ENCODE results near the gene OR6C2. TPM values are rescaled to one million over a fixed set of nuclear protein-coding genes. Genes with fewer than 3 reads are reported as not detected.
"Not testable (repeated sequence)": the region's sequence is repeated elsewhere in the genome, so short reads cannot be mapped to it uniquely, and the experiment has no call there.

The OR6C2 gene
- not detected for total RNA-seq

DNA sequence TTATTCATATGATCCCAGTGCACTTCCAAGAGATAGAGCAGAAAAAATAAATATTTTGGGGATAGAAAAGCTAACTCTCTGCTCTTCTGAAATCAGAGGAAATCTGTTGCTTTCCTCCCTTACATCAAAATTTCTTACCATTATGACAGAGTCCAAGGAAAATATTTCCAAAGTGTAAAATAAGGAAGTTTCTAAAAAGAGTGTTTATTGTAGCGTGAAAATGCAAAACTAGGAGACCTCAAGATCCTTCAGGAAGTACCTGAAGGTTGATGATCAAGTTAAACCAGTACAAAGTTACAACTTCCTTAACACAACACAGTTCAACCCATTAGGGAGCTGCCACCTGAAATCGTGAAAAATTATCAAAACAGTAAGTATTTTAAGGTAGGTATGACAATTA is at the start of gene OR6C2:
TSS of gene OR6C2 (plus strand) at position 301 of the 400 bp plus-strand sequence. CDS start 8,138 bp downstream, outside the sequence.
- WGBS, 2 donors = 60 to 61% methylated on average over 2 of the region's 2 CpGs
- TF ChIP-seq POLR2A (IDR thresholded peaks at IDR 0.05) (no peak), EP300 (IDR thresholded peaks at IDR 0.05) (no peak)
- TF ChIP-seq, protein P1, sequence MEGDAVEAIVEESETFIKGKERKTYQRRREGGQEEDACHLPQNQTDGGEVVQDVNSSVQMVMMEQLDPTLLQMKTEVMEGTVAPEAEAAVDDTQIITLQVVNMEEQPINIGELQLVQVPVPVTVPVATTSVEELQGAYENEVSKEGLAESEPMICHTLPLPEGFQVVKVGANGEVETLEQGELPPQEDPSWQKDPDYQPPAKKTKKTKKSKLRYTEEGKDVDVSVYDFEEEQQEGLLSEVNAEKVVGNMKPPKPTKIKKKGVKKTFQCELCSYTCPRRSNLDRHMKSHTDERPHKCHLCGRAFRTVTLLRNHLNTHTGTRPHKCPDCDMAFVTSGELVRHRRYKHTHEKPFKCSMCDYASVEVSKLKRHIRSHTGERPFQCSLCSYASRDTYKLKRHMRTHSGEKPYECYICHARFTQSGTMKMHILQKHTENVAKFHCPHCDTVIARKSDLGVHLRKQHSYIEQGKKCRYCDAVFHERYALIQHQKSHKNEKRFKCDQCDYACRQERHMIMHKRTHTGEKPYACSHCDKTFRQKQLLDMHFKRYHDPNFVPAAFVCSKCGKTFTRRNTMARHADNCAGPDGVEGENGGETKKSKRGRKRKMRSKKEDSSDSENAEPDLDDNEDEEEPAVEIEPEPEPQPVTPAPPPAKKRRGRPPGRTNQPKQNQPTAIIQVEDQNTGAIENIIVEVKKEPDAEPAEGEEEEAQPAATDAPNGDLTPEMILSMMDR (IDR thresholded peaks at IDR 0.05) = no peak

DNA sequence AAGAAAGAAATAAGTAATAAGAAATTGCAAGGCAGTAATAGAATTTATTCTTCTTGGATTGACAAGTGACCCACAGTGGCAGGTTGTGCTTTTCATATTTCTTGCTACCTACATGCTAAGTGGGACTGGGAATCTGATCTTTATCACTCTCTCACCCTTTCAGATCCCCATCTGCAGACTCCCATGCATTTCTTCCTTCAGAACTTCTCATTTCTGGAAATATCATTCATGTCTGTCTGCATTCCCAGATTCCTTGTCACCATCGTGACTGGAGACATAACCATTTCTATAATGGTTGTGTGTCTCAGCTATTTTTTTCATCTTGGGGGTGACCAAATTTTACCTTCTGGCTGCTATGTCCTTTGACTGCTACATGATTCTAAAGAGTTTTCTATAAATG is 47.5 kb upstream of the OR6C2 start:
- TF ChIP-seq, protein P1 (IDR thresholded peaks at IDR 0.05) = no peak
- TF ChIP-seq POLR2A (IDR thresholded peaks at IDR 0.05) = no peak
- TF ChIP-seq EP300 (IDR thresholded peaks at IDR 0.05) = no peak
- H3K9me3 ChIP-seq = no peaks in the 10 kb centered on the region
- 53 to 58% methylated on average over 1 of the region's 1 CpG for whole genome bisulfite sequencing, 2 donors
- H3K36me3 ChIP-seq = no peaks in the 10 kb centered on the region
- no peaks in the 10 kb centered on the region for H3K27me3 ChIP-seq
- H3K4me1 ChIP-seq = no peaks in the 10 kb centered on the region
- H3K4me3 ChIP-seq = no peak overlapping the region
- no peak for DNase-seq (ENCODE audit: low spot score in 2 of 2)
- no peak overlapping the region for H3K27ac ChIP-seq

More for the DNA sequence above, at the start of gene OR6C2:
- Histone ChIP-seq H3K27ac (no peak within 1 kb of the TSS), H3K4me1 (no peaks in the 10 kb centered on the region), H3K27me3 (no peaks in the 10 kb centered on the region), H3K4me3 (no peak within 1 kb of the TSS), H3K36me3 (no peaks in the 10 kb centered on the region), H3K9me3 (peaks cover 0 to 7% (median 0%) of the 10 kb centered on the region in 4 donors)
- no peak for DNase-seq (ENCODE audit: low spot score in 2 of 2)

DNA sequence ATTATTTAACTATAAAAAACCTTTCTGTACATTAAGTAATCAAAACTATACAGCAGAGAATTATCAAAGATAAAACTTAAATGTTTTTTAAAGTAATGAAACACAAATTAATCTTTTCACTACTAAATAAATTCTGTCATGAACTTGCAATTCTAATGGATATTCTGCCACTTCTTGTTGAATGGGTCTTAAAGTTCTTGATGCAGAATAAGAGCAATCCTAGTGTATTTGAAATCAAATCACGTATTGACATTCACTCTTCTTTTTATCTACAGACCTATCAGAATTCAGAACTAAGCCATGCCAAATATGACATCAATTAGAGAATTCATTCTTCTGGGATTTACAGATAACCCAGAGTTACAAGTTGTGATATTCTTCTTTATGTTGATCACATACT is 43.6 kb upstream of the OR6C2 start, which contains the start of gene OR6C65:
TSS of gene OR6C65 (plus strand) at position 301 of the 400 bp plus-strand sequence. CDS start at position 301, 0 bp downstream.
- DNase-seq (ENCODE audit: low spot score in 2 of 2) = no peak
- no peak for TF ChIP-seq POLR2A (IDR thresholded peaks at IDR 0.05)
- no peak for TF ChIP-seq EP300 (IDR thresholded peaks at IDR 0.05)
- TF ChIP-seq, protein P1 (IDR thresholded peaks at IDR 0.05) = no peak
- H3K9me3 ChIP-seq = no peaks in the 10 kb centered on the region
- no peak within 1 kb of the TSS for H3K4me3 ChIP-seq
- WGBS, 2 donors = 90 to 92% methylated on average over 1 of the region's 1 CpG
- no peak within 1 kb of the TSS for H3K27ac ChIP-seq
- H3K36me3 ChIP-seq = no peaks in the 10 kb centered on the region
- H3K27me3 ChIP-seq = no peaks in the 10 kb centered on the region
- no peaks in the 10 kb centered on the region for H3K4me1 ChIP-seq

DNA sequence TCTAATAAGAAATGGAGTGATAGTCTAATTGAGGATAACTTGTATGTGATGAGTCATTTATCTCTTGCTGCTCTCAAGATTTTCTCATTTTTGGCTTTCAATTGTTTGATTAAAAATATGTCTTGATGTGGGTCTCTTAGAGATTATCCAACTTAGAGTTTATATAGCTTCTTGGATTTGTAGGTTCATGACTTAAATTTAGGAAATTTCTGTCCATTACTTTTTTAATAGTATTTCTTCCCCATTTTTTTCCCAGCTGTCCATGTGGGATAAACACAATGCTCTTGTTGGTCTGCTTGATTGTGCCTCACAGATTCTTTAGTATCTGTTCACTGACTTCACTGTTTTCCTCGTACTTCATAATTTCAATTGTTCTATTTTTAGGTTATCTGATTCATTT is 36.0 kb upstream of the OR6C2 start:
- no peak for DNase-seq (ENCODE audit: low spot score in 2 of 2)
- WGBS, 2 donors = 50 to 53% methylated on average over 1 of the region's 1 CpG
- no peak overlapping the region for H3K27ac ChIP-seq
- H3K36me3 ChIP-seq = no peaks in the 10 kb centered on the region
- H3K4me1 ChIP-seq = no peaks in the 10 kb centered on the region
- TF ChIP-seq, protein P1 (IDR thresholded peaks at IDR 0.05) = no peak
- TF ChIP-seq POLR2A (IDR thresholded peaks at IDR 0.05) (no peak), EP300 (IDR thresholded peaks at IDR 0.05) (no peak)
- peaks cover 0 to 10% (median 0%) of the 10 kb centered on the region in 4 donors for H3K9me3 ChIP-seq
- no peaks in the 10 kb centered on the region for H3K27me3 ChIP-seq
- no peak overlapping the region for H3K4me3 ChIP-seq

DNA sequence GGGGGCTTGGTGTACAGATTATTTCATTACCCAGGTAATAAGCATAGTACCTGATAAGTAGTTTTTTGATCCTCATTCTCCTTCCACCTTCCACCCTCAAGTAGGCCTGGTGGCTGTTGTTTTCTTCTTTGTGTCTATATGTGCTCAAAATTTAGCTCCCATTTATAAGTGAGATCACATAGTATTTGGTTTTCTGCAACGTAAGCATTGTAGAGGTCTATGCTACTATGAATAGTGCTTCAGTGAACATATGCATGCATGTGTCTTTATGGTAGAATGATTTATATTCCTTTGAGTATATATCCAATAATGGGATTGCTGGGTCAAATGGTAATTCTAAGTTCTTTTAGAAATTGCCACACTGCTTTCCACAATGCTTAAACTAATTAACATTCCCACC is 34.7 kb upstream of the OR6C2 start:
- not testable (repeated sequence) for H3K4me1 ChIP-seq; H3K4me3 ChIP-seq; H3K36me3 ChIP-seq; H3K27ac ChIP-seq; DNase-seq (ENCODE audit: low spot score in 2 of 2); H3K27me3 ChIP-seq; H3K9me3 ChIP-seq
- WGBS, 2 donors = 88 to 94% methylated on average over 1 of the region's 1 CpG

DNA sequence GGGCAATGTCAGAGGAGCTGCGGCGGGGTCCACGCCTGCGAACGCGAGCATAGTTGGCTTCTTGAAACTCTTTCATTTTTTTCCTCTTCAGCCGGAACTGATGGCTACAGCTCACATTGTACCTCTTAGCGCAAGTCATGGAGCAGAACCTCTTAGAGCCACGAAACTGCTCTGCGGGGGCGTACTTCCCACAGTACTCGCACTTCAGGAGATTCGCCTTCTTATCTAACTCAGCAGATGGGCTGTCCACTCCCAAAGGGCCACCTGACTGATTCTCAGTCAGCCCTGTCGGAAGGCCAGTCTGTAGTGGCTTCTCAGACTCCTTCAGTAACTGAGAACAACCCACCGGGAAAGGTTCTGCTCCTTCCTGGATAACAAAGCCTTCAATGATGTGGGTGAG is 31.7 kb upstream of the OR6C2 start:
- not testable (repeated sequence) for H3K27ac ChIP-seq; H3K4me1 ChIP-seq; H3K36me3 ChIP-seq; H3K27me3 ChIP-seq; DNase-seq (ENCODE audit: low spot score in 2 of 2); H3K9me3 ChIP-seq; H3K4me3 ChIP-seq
- 95 to 97% methylated on average over 15 of the region's 15 CpGs for WGBS, 2 donors

DNA sequence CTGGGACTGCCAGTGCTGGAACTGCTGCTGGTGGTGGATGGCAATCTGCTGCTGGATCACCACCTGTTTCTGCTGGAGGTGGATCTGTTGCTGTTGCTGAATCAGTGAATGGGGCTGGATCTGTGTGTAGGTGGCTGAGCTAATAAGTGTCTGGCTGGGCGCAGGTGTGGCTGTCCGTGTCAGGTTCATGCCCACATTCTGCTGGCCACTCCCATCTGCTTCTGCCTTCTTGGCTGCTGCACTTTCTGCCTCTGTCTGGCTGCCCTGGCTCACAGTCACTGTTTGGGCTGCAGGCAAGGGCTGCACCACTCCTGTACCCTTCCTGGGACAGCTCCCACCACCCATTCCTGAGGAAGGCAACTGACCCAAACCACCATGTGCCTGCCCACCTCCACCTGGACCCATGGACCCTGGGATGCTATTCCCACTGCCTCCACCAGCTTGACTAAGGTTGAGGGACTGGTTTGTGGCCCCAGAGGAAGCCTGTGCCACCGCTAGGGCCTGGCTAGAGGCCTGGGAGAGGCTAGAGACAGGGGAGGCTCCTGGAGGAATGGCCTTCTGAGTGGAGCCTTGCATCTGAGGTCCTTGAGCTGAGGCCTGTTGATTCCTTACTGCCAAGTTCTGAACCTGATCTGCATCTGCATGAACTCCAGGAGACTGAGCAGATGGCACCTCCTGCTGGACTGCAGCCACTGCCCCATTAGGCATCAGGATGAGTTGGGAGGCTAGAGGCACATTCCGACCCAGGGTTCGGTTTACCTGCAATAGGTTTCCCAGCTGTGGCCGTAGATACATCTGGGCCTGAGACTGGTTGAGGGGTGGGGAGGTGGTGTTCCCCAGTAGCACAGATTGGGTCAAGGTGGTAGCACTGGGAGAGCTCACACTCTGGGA is 30.1 kb upstream of the OR6C2 start:
- not testable (repeated sequence) for H3K27ac ChIP-seq; H3K4me3 ChIP-seq; H3K36me3 ChIP-seq; DNase-seq (ENCODE audit: low spot score in 2 of 2); H3K4me1 ChIP-seq; H3K9me3 ChIP-seq; H3K27me3 ChIP-seq
- WGBS, 2 donors = 82 to 93% methylated on average over 5 of the region's 6 CpGs

DNA sequence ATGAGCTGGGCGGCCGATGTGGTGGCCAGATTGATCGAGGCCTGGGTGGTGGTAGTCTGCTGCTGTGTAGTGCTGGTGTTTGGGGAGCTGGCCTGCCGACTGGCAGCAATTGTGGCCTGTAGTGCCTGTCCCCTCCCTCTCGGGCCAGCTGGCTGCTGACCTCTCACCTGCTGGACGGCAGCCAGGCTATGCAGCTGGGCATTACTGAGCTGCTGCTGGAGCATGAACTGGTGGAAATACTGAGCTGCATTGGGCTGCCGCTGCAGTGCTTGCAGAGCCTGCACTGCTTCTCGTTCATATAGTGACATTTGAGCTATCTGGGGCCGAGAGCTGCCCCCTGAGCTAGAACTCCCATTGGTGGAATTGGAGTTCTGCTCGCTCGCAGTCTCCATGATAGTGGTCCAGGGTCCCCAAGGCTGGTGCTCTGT is 29.5 kb upstream of the OR6C2 start:
- H3K36me3 ChIP-seq; H3K27me3 ChIP-seq; H3K4me3 ChIP-seq; H3K4me1 ChIP-seq; H3K27ac ChIP-seq; H3K9me3 ChIP-seq; DNase-seq (ENCODE audit: low spot score in 2 of 2): not testable (repeated sequence)
- 46 to 73% methylated on average over 2 to 10 of the region's 11 CpGs for WGBS, 2 donors

DNA sequence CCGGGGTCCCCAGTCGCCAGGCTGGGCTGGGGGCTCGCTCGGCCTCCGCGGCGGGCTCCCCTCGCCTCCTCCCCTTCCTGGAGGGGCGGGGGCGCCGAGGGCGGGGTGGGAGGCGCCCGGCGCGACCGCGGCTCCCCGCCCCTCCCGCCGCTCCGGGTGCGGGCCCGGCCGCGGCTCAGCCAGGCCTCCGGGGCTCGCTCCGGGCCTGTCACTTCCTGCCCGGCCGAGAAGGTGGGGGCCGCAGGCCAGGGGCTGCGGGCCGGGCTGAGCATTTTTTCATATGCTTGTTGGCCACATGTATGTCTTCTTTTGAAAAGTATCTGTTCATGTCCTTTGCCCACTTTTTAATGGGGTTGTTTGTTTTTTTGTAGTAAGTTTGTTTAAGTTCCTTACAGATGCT is 29.0 kb upstream of the OR6C2 start:
- WGBS, 2 donors = 0 to 12% methylated on average over 2 to 12 of the region's 34 CpGs
- not testable (repeated sequence) for H3K4me3 ChIP-seq; DNase-seq (ENCODE audit: low spot score in 2 of 2); H3K4me1 ChIP-seq; H3K9me3 ChIP-seq; H3K27me3 ChIP-seq; H3K36me3 ChIP-seq; H3K27ac ChIP-seq

All from tibial nerve (tissue), 4 donors.